Measurements from ENCODE around the gene PCDHA1. TPM values are rescaled to one million over a fixed set of nuclear protein-coding genes. Genes with fewer than 3 reads are reported as not detected.
"Not testable (repeated sequence)": the region's sequence is repeated elsewhere in the genome, so short reads cannot be mapped to it uniquely, and the experiment has no call there.

The PCDHA1 gene
- polyA plus RNA-seq, 4 donors: 0.05 to 0.12 (median 0.07) TPM; not detected in 1

GRCh38 chr5:140848139-140849102 lies 62.5 kb downstream of the PCDHA1 start, which contains the start of gene PCDHA9:
TSS of gene PCDHA9 (plus strand) at chr5:140848382. CDS start at chr5:140848496, 114 bp downstream.
- not testable (repeated sequence) for DNase-seq (ENCODE audit: low read depth in 4 of 4, low spot score in 2 of 4)

- not testable (repeated sequence) for DNase-seq (ENCODE audit: low read depth in 4 of 4, low spot score in 2 of 4)
These were observed 64.1 kb downstream of the PCDHA1 start for GRCh38 chr5:140849831-140850634.

- no peak for DNase-seq (ENCODE audit: low read depth in 4 of 4, low spot score in 2 of 4)
These were observed 70.1 kb downstream of the PCDHA1 start, which contains the start of gene PCDHA10 for GRCh38 chr5:140855772-140856674. TSS of gene PCDHA10 (plus strand) at chr5:140855897. CDS start at chr5:140856049, 152 bp downstream.

- no peak for DNase-seq (ENCODE audit: low read depth in 4 of 4, low spot score in 2 of 4)
These were observed 71.4 kb downstream of the PCDHA1 start for GRCh38 chr5:140857177-140857986.

GRCh38 chr5:140857987-140858240 lies 72.0 kb downstream of the PCDHA1 start:
- no peak for DNase-seq (ENCODE audit: low read depth in 4 of 4, low spot score in 2 of 4)

GRCh38 chr5:140862441-140863295 lies 76.7 kb downstream of the PCDHA1 start:
- no peak for DNase-seq (ENCODE audit: low read depth in 4 of 4, low spot score in 2 of 4)

- DNase-seq (ENCODE audit: low read depth in 4 of 4, low spot score in 2 of 4): peak in 1 of 4 donors; percentile 2
These were observed 83.0 kb downstream of the PCDHA1 start, which contains the start of gene PCDHA11 for GRCh38 chr5:140868721-140869554. TSS of gene PCDHA11 (plus strand) at chr5:140868957. CDS start at chr5:140869104, 147 bp downstream.

- no peak for DNase-seq (ENCODE audit: low read depth in 4 of 4, low spot score in 2 of 4)
These were observed 83.6 kb downstream of the PCDHA1 start for GRCh38 chr5:140869555-140869886.

GRCh38 chr5:140870221-140871201 lies 84.6 kb downstream of the PCDHA1 start:
- no peak for DNase-seq (ENCODE audit: low read depth in 4 of 4, low spot score in 2 of 4)

- DNase-seq (ENCODE audit: low read depth in 4 of 4, low spot score in 2 of 4): no peak
These were observed 89.4 kb downstream of the PCDHA1 start, which contains the start of gene PCDHA12 for GRCh38 chr5:140875085-140876065. TSS of gene PCDHA12 (plus strand) at chr5:140875308. CDS start at chr5:140875473, 165 bp downstream.

GRCh38 chr5:140876541-140877261 lies 90.8 kb downstream of the PCDHA1 start:
- not testable (repeated sequence) for DNase-seq (ENCODE audit: low read depth in 4 of 4, low spot score in 2 of 4)

- no peak for DNase-seq (ENCODE audit: low read depth in 4 of 4, low spot score in 2 of 4)
These were observed 91.3 kb downstream of the PCDHA1 start for GRCh38 chr5:140877262-140877581.

GRCh38 chr5:140881889-140882590 lies 96.1 kb downstream of the PCDHA1 start, which contains the start of gene PCDHA13:
TSS of gene PCDHA13 (plus strand) at chr5:140882124. CDS start at chr5:140882269, 145 bp downstream.
- no peak for DNase-seq (ENCODE audit: low read depth in 4 of 4, low spot score in 2 of 4)

- no peak for DNase-seq (ENCODE audit: low read depth in 4 of 4, low spot score in 2 of 4)
These were observed 96.6 kb downstream of the PCDHA1 start for GRCh38 chr5:140882591-140882899.

Data from left renal cortex interstitium (tissue), 4 donors.